GM21447 (cell line): ENCODE data around the gene TYRP1.

Experiments
- ATAC-seq: cut with Tn5 transposase; IDR thresholded peaks from one replicate; pipeline ENCODE4 v1.9.1; 2021; ENCODE audit not compliant: unreplicated experiment

TYRP1 gene

GRCh38 chr9:12696931-12697622 lies 3.9 kb downstream of the TYRP1 start:
- ATAC-seq: no peak

GRCh38 chr9:12697719-12698118 lies 4.5 kb downstream of the TYRP1 start:
- ATAC-seq: no peak

GRCh38 chr9:12698266-12698665 lies 5.1 kb downstream of the TYRP1 start:
- no peak for ATAC-seq

GRCh38 chr9:12698986-12699385 lies 5.8 kb downstream of the TYRP1 start:
- ATAC-seq: no peak

- no peak for ATAC-seq
Observed at GRCh38 chr9:12699529-12699928, 6.3 kb downstream of the TYRP1 start.

- ATAC-seq: no peak
Observed at GRCh38 chr9:12701126-12701525, 7.9 kb downstream of the TYRP1 start.

GRCh38 chr9:12702160-12702758 lies 9.1 kb downstream of the TYRP1 start:
- ATAC-seq: no peak

GRCh38 chr9:12703996-12704395 lies 10.8 kb downstream of the TYRP1 start:
- no peak for ATAC-seq

- ATAC-seq: no peak
Observed at GRCh38 chr9:12705738-12706391, 12.7 kb downstream of the TYRP1 start.

- no peak for ATAC-seq
Observed at GRCh38 chr9:12708562-12709298, 15.5 kb downstream of the TYRP1 start.

GRCh38 chr9:12712532-12712931 lies 19.3 kb downstream of the TYRP1 start:
- no peak for ATAC-seq

GRCh38 chr9:12715268-12715667 lies 22.1 kb downstream of the TYRP1 start:
- no peak for ATAC-seq

- ATAC-seq: no peak
Observed at GRCh38 chr9:12716823-12717600, 23.8 kb downstream of the TYRP1 start.

- ATAC-seq: no peak
Observed at GRCh38 chr9:12717907-12718306, 24.7 kb downstream of the TYRP1 start.

GRCh38 chr9:12718482-12719026 lies 25.4 kb downstream of the TYRP1 start:
- ATAC-seq: no peak

GRCh38 chr9:12719431-12719830 lies 26.2 kb downstream of the TYRP1 start:
- ATAC-seq: no peak

- ATAC-seq: no peak
Observed at GRCh38 chr9:12720551-12720950, 27.4 kb downstream of the TYRP1 start.

GRCh38 chr9:12722131-12722530 lies 28.9 kb downstream of the TYRP1 start:
- no peak for ATAC-seq

- ATAC-seq: no peak
Observed at GRCh38 chr9:12723409-12724028, 30.3 kb downstream of the TYRP1 start.

GRCh38 chr9:12726795-12727194 lies 33.6 kb downstream of the TYRP1 start:
- no peak for ATAC-seq
